H1 (cell line): ENCODE data around the gene RASL10B. TPM values are rescaled to one million over a fixed set of nuclear protein-coding genes. Genes with fewer than 3 reads are reported as not detected.

Experiments used
- CTCF ChIA-PET: fragments of 300-600 bp; sonication (Branson Sonifier 250); formaldehyde crosslinking; loops from one replicate; lab custom pipeline; 2021; ENCODE audit not compliant: partially characterized antibody; lab: Charles Lee
- POLR2A ChIA-PET: fragments of 300-600 bp; sonication (Branson Sonifier 250); formaldehyde crosslinking; loops from one replicate; lab custom pipeline; 2021; ENCODE audit warnings: inconsistent platforms; ENCODE audit not compliant: partially characterized antibody; lab: Charles Lee
- DNase-seq, 2 experiments: peaks; one replicate each; pipeline versions ENCODE4 v3.0.0 to v3.0.0-alpha.2; 2010 to 2022; ENCODE audit warnings: low spot score in 2 of 2, low read depth in 1 of 2, mixed read lengths in 1 of 2
- FAIRE-seq: peaks from 2 replicates; lab custom pipeline; 2011; peaks lifted over from hg19 to GRCh38; lab: Jason Lieb, UNC
- H2AFZ ChIP-seq: 2 replicates; pipeline ENCODE4 v1.8.1; 2012; ENCODE audit warnings: low read length, inconsistent platforms
- H2AK5ac ChIP-seq: 2 replicates; pipeline ENCODE4 v1.6.1; 2013; ENCODE audit warnings: low read depth, low read length
- H2BK120ac ChIP-seq: replicated peaks from 2 replicates; pipeline ENCODE3; 2013; ENCODE audit warnings: low read depth, low read length, inconsistent platforms
- H2BK12ac ChIP-seq: 2 replicates; pipeline ENCODE4 v1.6.1; 2013; ENCODE audit warnings: low read depth, low read length
- H2BK15ac ChIP-seq: 2 replicates; pipeline ENCODE4 v1.6.1; 2013; ENCODE audit warnings: low read length
- H2BK20ac ChIP-seq: 2 replicates; pipeline ENCODE4 v1.6.1; 2013; ENCODE audit warnings: low read length
- H2BK5ac ChIP-seq: 2 replicates; pipeline ENCODE4 v1.6.1; 2013; ENCODE audit warnings: low read depth, low read length
- H3K14ac ChIP-seq: 2 replicates; pipeline ENCODE4 v1.6.1; 2013; ENCODE audit warnings: inconsistent platforms; ENCODE audit not compliant: insufficient read length
- H3K18ac ChIP-seq: 2 replicates; pipeline ENCODE4 v1.6.1; 2013; ENCODE audit warnings: low read length; ENCODE audit errors: extremely low read depth
- H3K23ac ChIP-seq: 2 replicates; pipeline ENCODE4 v1.6.1; 2013; ENCODE audit warnings: inconsistent platforms; ENCODE audit not compliant: insufficient read length
- H3K23me2 ChIP-seq: 2 replicates; pipeline ENCODE4 v1.6.1; 2013; ENCODE audit warnings: low read depth, low read length
- H3K27ac ChIP-seq: 2 replicates; pipeline ENCODE4 v1.6.1; 2011; ENCODE audit warnings: low read depth, low read length, inconsistent platforms
- H3K27me3 ChIP-seq, 4 experiments: replicated peaks in 1 of 4; 1 replicate in 1 of 4; 2 replicates in 3 of 4; pipeline versions ENCODE4 v1.6.1 to v1.8.1; 2011 to 2013; ENCODE audit warnings: low read length in 3 of 4, mild to moderate bottlenecking in 3 of 4, inconsistent platforms in 2 of 4, mixed read lengths in 2 of 4, moderate library complexity in 1 of 4; ENCODE audit not compliant: control insufficient read depth in 3 of 4, insufficient read depth in 3 of 4; ENCODE audit errors: extremely low read depth in 1 of 4
- H3K36me3 ChIP-seq, 4 experiments: 2 replicates each; pipeline versions ENCODE4 v1.6.1 to v1.8.1; 2011 to 2013; ENCODE audit warnings: mild to moderate bottlenecking in 4 of 4, low read length in 3 of 4, moderate library complexity in 2 of 4, control low read depth in 1 of 4, inconsistent platforms in 1 of 4; ENCODE audit not compliant: insufficient read depth in 4 of 4, control insufficient read depth in 2 of 4
- H3K4ac ChIP-seq: replicated peaks from 2 replicates; pipeline ENCODE3; 2013; ENCODE audit warnings: low read length, low read depth, mixed read lengths, inconsistent platforms; ENCODE audit not compliant: insufficient read length
- H3K4me1 ChIP-seq, 4 experiments: replicated peaks in 1 of 4; 1 replicate in 1 of 4; 2 replicates in 3 of 4; pipeline versions ENCODE4 v1.6.1 to v1.8.1; 2011 to 2013; ENCODE audit warnings: low read length in 3 of 4, inconsistent platforms in 2 of 4, mixed read lengths in 1 of 4; ENCODE audit not compliant: insufficient read depth in 4 of 4, control insufficient read depth in 3 of 4
- H3K4me2 ChIP-seq, 2 experiments: 2 replicates each; pipeline versions ENCODE4 v1.6.1 to v1.8.1; 2011 to 2013; ENCODE audit warnings: low read depth in 2 of 2, low read length in 2 of 2, control low read depth in 1 of 2, inconsistent platforms in 1 of 2, mild to moderate bottlenecking in 1 of 2; ENCODE audit not compliant: insufficient read depth in 1 of 2
- H3K4me3 ChIP-seq, 4 experiments: fragments of 200-600, 300-600 bp in 1 of 4; sonication (generic), shearing (Covaris generic), sonication (Bioruptor Twin) in 1 of 4; 2 replicates each; pipeline versions ENCODE4 v1.5.1 to v1.8.1; 2011 to 2016; ENCODE audit warnings: low read length in 4 of 4, low read depth in 3 of 4, control low read depth in 2 of 4, inconsistent platforms in 2 of 4, mild to moderate bottlenecking in 2 of 4, mixed read lengths in 1 of 4, moderate library complexity in 1 of 4; ENCODE audit not compliant: insufficient read depth in 2 of 4; ENCODE audit errors: extremely low read depth in 1 of 4
- H3K56ac ChIP-seq: replicated peaks from 2 replicates; pipeline ENCODE3; 2013; ENCODE audit warnings: low read depth, mild to moderate bottlenecking, mixed read lengths, low read length, inconsistent platforms; ENCODE audit not compliant: insufficient read length
- H3K79me1 ChIP-seq: 2 replicates; pipeline ENCODE4 v1.6.1; 2013; ENCODE audit warnings: low read depth, low read length, control low read depth
- H3K79me2 ChIP-seq, 2 experiments: 2 replicates each; pipeline versions ENCODE4 v1.6.1 to v1.8.1; 2012 to 2013; ENCODE audit warnings: low read length in 2 of 2, mild to moderate bottlenecking in 2 of 2, inconsistent platforms in 1 of 2; ENCODE audit not compliant: insufficient read depth in 2 of 2, control insufficient read depth in 1 of 2
- H3K9ac ChIP-seq, 4 experiments: replicated peaks in 1 of 4; 1 replicate in 1 of 4; 2 replicates in 3 of 4; pipeline versions ENCODE4 v1.6.1 to v1.8.1; 2011 to 2013; ENCODE audit warnings: low read depth in 3 of 4, low read length in 3 of 4, control low read depth in 2 of 4, mild to moderate bottlenecking in 2 of 4, moderate library complexity in 2 of 4, inconsistent platforms in 1 of 4; ENCODE audit errors: extremely low read depth in 1 of 4
- H3K9me3 ChIP-seq, 2 experiments: 2 replicates each; pipeline versions ENCODE4 v1.6.1 to v1.8.1; 2012 to 2013; ENCODE audit warnings: mild to moderate bottlenecking in 2 of 2, moderate library complexity in 2 of 2, control low read depth in 1 of 2, inconsistent platforms in 1 of 2, low read depth in 1 of 2, low read length in 1 of 2, mixed read lengths in 1 of 2; ENCODE audit not compliant: insufficient read depth in 2 of 2
- H4K20me1 ChIP-seq, 2 experiments: replicated peaks in 1 of 2; 2 replicates each; pipeline versions ENCODE3 to v1.8.1; 2011 to 2013; ENCODE audit warnings: inconsistent platforms in 2 of 2, low read length in 2 of 2, mild to moderate bottlenecking in 1 of 2; ENCODE audit not compliant: insufficient read depth in 2 of 2, control insufficient read depth in 1 of 2
- H4K5ac ChIP-seq: 2 replicates; pipeline ENCODE4 v1.6.1; 2013; ENCODE audit warnings: low read length, low read depth, mixed read lengths, inconsistent platforms; ENCODE audit not compliant: insufficient read length
- H4K8ac ChIP-seq: 2 replicates; pipeline ENCODE4 v1.8.0; 2013; ENCODE audit warnings: mild to moderate bottlenecking, moderate library complexity, low read length, inconsistent platforms; ENCODE audit not compliant: insufficient read depth; ENCODE audit errors: extremely low read depth
- H4K91ac ChIP-seq: replicated peaks from 2 replicates; pipeline ENCODE3; 2013; ENCODE audit warnings: low read length, mixed read lengths, inconsistent platforms; ENCODE audit not compliant: insufficient read length
- CTCF ChIP-seq, 3 experiments: IDR thresholded peaks; 1 replicate in 2 of 3; 2 replicates in 1 of 3; pipeline versions ENCODE4 v1.5.1 to v1.6.1; 2011; ENCODE audit warnings: low read length in 3 of 3, mild to moderate bottlenecking in 3 of 3, inconsistent platforms in 2 of 3, low read depth in 1 of 3, moderate library complexity in 1 of 3; ENCODE audit not compliant: insufficient read depth in 1 of 3; ENCODE audit errors: control extremely low read depth in 1 of 3
- EP300 ChIP-seq, 2 experiments: IDR thresholded peaks; 1 replicate in 1 of 2; 2 replicates in 1 of 2; pipeline ENCODE4 v1.6.1; 2011 to 2012; ENCODE audit warnings: low read depth in 2 of 2, low read length in 2 of 2, mild to moderate bottlenecking in 2 of 2, borderline replicate concordance in 1 of 2, inconsistent platforms in 1 of 2, moderate library complexity in 1 of 2
- FOSL1 ChIP-seq: IDR thresholded peaks from 2 replicates; pipeline ENCODE4 v1.6.1; 2011; ENCODE audit warnings: mild to moderate bottlenecking, low read depth, low read length, moderate library complexity; ENCODE audit not compliant: insufficient read depth
- HDAC2 ChIP-seq, 2 experiments: fragments of 300-600 bp in 1 of 2; sonication (generic) in 1 of 2; IDR thresholded peaks; 2 replicates each; pipeline ENCODE4 v1.6.1; 2011 to 2012; ENCODE audit warnings: low read depth in 2 of 2, low read length in 2 of 2, mild to moderate bottlenecking in 2 of 2, moderate library complexity in 2 of 2, borderline replicate concordance in 1 of 2, inconsistent platforms in 1 of 2
- JUN ChIP-seq: IDR thresholded peaks from 2 replicates; pipeline ENCODE4 v1.6.1; 2011; ENCODE audit warnings: low read depth, mild to moderate bottlenecking, improper control_type of control experiment, low read length
- RXRA ChIP-seq: IDR thresholded peaks from 2 replicates; pipeline ENCODE4 v1.6.1; 2011; ENCODE audit warnings: low read depth, mild to moderate bottlenecking, low read length, moderate library complexity; ENCODE audit not compliant: insufficient read depth
- SAP30 ChIP-seq: fragments of 300-600 bp; sonication (generic); IDR thresholded peaks from 2 replicates; pipeline ENCODE4 v1.7.1; 2012; ENCODE audit warnings: low read length, moderate library complexity, mild to moderate bottlenecking, inconsistent platforms; ENCODE audit not compliant: insufficient read depth, insufficient replicate concordance
- SIRT6 ChIP-seq: IDR thresholded peaks from one replicate; pipeline ENCODE4 v1.7.1; 2012; ENCODE audit warnings: low read length, inconsistent platforms
- SP1 ChIP-seq: IDR thresholded peaks from 2 replicates; pipeline ENCODE4 v1.6.1; 2011; ENCODE audit warnings: low read depth, low read length
- SP2 ChIP-seq: IDR thresholded peaks from 2 replicates; pipeline ENCODE4 v1.6.1; 2012; ENCODE audit warnings: mild to moderate bottlenecking, low read length, inconsistent platforms
- WGBS, 2 experiments: shearing (Covaris generic) in 1 of 2; methylation state at CpG; one replicate each; pipeline versions ENCODE4 v1.1.6 to v1.1.7; 2013 to 2015; ENCODE audit warnings: low lambda C conversion rate in 2 of 2, mixed read lengths in 2 of 2, inconsistent platforms in 1 of 2, low coverage in 1 of 2, missing lambda C conversion rate in 1 of 2; ENCODE audit not compliant: insufficient replicate concordance in 2 of 2, insufficient coverage in 1 of 2, insufficient read length in 1 of 2; ENCODE audit errors: extremely low coverage in 1 of 2, missing lambda C conversion rate in 1 of 2; 5-methylcytosine and 5-hydroxymethylcytosine counted together
- polyA plus RNA-seq, 7 experiments: library from polyadenylated mRNA; depleted of rRNA in 3 of 7; stranded (reverse) in 5 of 7; unstranded in 2 of 7; fragments of >200 nt in 5 of 7; fragments of 200-250 nt in 2 of 7; gene quantifications; 1 replicate in 5 of 7; 2 replicates in 1 of 7; 4 replicates in 1 of 7; pipeline versions ENCODE4 v1.2.1 to v1.2.3, GENCODE V29; 2011 to 2013; ENCODE audit warnings: missing spikeins in 2 of 7, mixed read lengths in 2 of 7
- total RNA-seq: library from RNA; stranded (reverse); fragmentation: NEBNext Ultra II Directional; extraction: Animal tissue kit (Norgen Biotek cat#: 25700); gene quantifications from 2 replicates; pipeline ENCODE4 v1.2.1, GENCODE V29; 2021

Gene RASL10B
- total and polyA plus RNA-seq, 2 of the 8 experiments (the other 6 are each of a cell fraction or from before 2014, with no cell fraction given), result 17.5 to 22.8 TPM

GRCh38 chr17:35748979-35749378, 17.5 kb downstream of the RASL10B start:
- no peak overlapping the region for H2AFZ ChIP-seq
- H3K56ac ChIP-seq, result no peak overlapping the region
- H2BK20ac ChIP-seq, result no peak overlapping the region
- no peak overlapping the region for H2BK5ac ChIP-seq
- H3K27ac ChIP-seq, result no peak overlapping the region
- H3K23ac ChIP-seq, result no peak overlapping the region
- H3K4me2 ChIP-seq, result no peak overlapping the region
- 0 out of 2 replicates have a peak overlapping the region, but pooled peaks have one; percentile 39 for H2BK12ac ChIP-seq
- no peak overlapping the region for H3K4ac ChIP-seq
- DNase-seq, result no peak
- FAIRE-seq, result no peak
- H3K9me3 ChIP-seq, result no peaks in the 10 kb centered on the region
- H2AK5ac ChIP-seq, result no peak overlapping the region
- no peaks in the 10 kb centered on the region for H3K79me1 ChIP-seq
- H4K8ac ChIP-seq, result no peak overlapping the region
- H2BK15ac ChIP-seq, result 0 out of 2 replicates have a peak overlapping the region, but pooled peaks have one; percentile 72
- H3K23me2 ChIP-seq, result no peaks in the 10 kb centered on the region
- no peak overlapping the region for H3K4me3 ChIP-seq
- no peaks in the 10 kb centered on the region for H4K20me1 ChIP-seq
- no peak overlapping the region for H4K5ac ChIP-seq
- CTCF ChIA-PET, result interaction anchor here (1.0 to 8.4 kb wide), 22 partner anchors 9 to 436 kb away, joined by 3 to 166 read pairs (median 4); partner anchors contain the start of genes C17orf50 and TAF15
- 89% methylated on average over 6 of the region's 6 CpGs; no CpG with 5 or more reads in 1 of the 2 experiments for WGBS, 2 experiments
- no peak overlapping the region for H3K9ac ChIP-seq
- peaks cover 2 to 19% (median 12%) of the 10 kb centered on the region in 4 experiments; a peak in 6 of 7 replicates for H3K27me3 ChIP-seq
- no peaks in the 10 kb centered on the region for H3K79me2 ChIP-seq
- no peak overlapping the region for H2BK120ac ChIP-seq
- no peak overlapping the region for H4K91ac ChIP-seq
- H3K4me1 ChIP-seq, result peaks cover 0 to 12% (median 5%) of the 10 kb centered on the region in 4 experiments; a peak in 5 of 7 replicates
- H3K18ac ChIP-seq, result no peak overlapping the region
- no peaks in the 10 kb centered on the region for H3K36me3 ChIP-seq
- no peak overlapping the region for H3K14ac ChIP-seq
- POLR2A ChIA-PET, result interaction anchor here (1.2 to 2.3 kb wide), 5 partner anchors 9 to 60 kb away, joined by 3 to 6 read pairs (median 3); partner anchors contain the start of gene TAF15
- TF ChIP-seq SP2, result no peak
- TF ChIP-seq FOSL1, result no peak
- TF ChIP-seq EP300 (IDR thresholded peaks at IDR 0.05; ENCODE audit: borderline replicate concordance in 1 of 2, low read depth in 2 of 2, low read length in 2 of 2), result no peak
- TF ChIP-seq SAP30, result no peak
- no peak for TF ChIP-seq SIRT6
- TF ChIP-seq CTCF (IDR thresholded peaks at IDR 0.05; ENCODE audit: control extremely low read depth in 1 of 3, insufficient read depth in 1 of 3, low read depth in 1 of 3, low read length in 3 of 3), result no peak
- TF ChIP-seq HDAC2 (IDR thresholded peaks at IDR 0.05; ENCODE audit: borderline replicate concordance in 1 of 2, low read depth in 2 of 2, low read length in 2 of 2), result no peak
- no peak for TF ChIP-seq RXRA
- no peak for TF ChIP-seq SP1
- no peak for TF ChIP-seq JUN
